ENCODE data around the gene SND1. TPM values are rescaled to one million over a fixed set of nuclear protein-coding genes. Genes with fewer than 3 reads are reported as not detected.

The SND1 gene
- total RNA-seq, 1 donor = 241 TPM

GRCh38 chr7:127870231-127870907 is 218.4 kb downstream of the SND1 start:
- H3K4me3 ChIP-seq (ENCODE audit: low read depth, low read length) = no peak overlapping the region
- no peak for TF ChIP-seq CTCF (IDR thresholded peaks at IDR 0.05; ENCODE audit: insufficient read depth, low read depth, low read length)
- no peak for DNase-seq (ENCODE audit: low read depth)

GRCh38 chr7:127871226-127871625 is 219.2 kb downstream of the SND1 start:
- no peak overlapping the region for H3K4me3 ChIP-seq (ENCODE audit: low read depth, low read length)
- no peak for DNase-seq (ENCODE audit: low read depth)
- no peak for TF ChIP-seq CTCF (IDR thresholded peaks at IDR 0.05; ENCODE audit: insufficient read depth, low read depth, low read length)

GRCh38 chr7:127872122-127872521 is 220.1 kb downstream of the SND1 start:
- no peak for DNase-seq (ENCODE audit: low read depth)
- TF ChIP-seq CTCF (IDR thresholded peaks at IDR 0.05; ENCODE audit: insufficient read depth, low read depth, low read length) = no peak
- H3K4me3 ChIP-seq (ENCODE audit: low read depth, low read length) = no peak overlapping the region

GRCh38 chr7:127873151-127873550 is 221.2 kb downstream of the SND1 start:
- DNase-seq (ENCODE audit: low read depth) = no peak
- H3K4me3 ChIP-seq (ENCODE audit: low read depth, low read length) = no peak overlapping the region
- TF ChIP-seq CTCF (IDR thresholded peaks at IDR 0.05; ENCODE audit: insufficient read depth, low read depth, low read length) = no peak

GRCh38 chr7:127873715-127874636 is 222.0 kb downstream of the SND1 start:
- no peak for TF ChIP-seq CTCF (IDR thresholded peaks at IDR 0.05; ENCODE audit: insufficient read depth, low read depth, low read length)
- no peak for DNase-seq (ENCODE audit: low read depth)
- H3K4me3 ChIP-seq (ENCODE audit: low read depth, low read length) = no peak overlapping the region

- TF ChIP-seq CTCF (IDR thresholded peaks at IDR 0.05; ENCODE audit: insufficient read depth, low read depth, low read length) = no peak
- DNase-seq (ENCODE audit: low read depth) = no peak
These were observed 223.1 kb downstream of the SND1 start for GRCh38 chr7:127874951-127875608.

More at GRCh38 chr7:127874951-127875608, 223.1 kb downstream of the SND1 start:
- H3K4me3 ChIP-seq (ENCODE audit: low read depth, low read length) = no peak overlapping the region
